IPS DF 6.9 (cell line): Measurements from ENCODE around the gene BCAS3.
"Not testable (repeated sequence)": the region's sequence is repeated elsewhere in the genome, so short reads cannot be mapped to it uniquely, and the experiment has no call there.

Source experiments
- DNase-seq: peaks from one replicate; pipeline ENCODE4 v3.0.0-alpha.2; 2013; ENCODE audit warnings: low read depth, low spot score
- H3K27ac ChIP-seq: one replicate; pipeline ENCODE4 v1.5.1; 2013; ENCODE audit warnings: low read length, control low read depth
- H3K27me3 ChIP-seq: 2 replicates; pipeline ENCODE4 v1.6.1; 2013; ENCODE audit warnings: mild to moderate bottlenecking, low read length; ENCODE audit not compliant: control insufficient read depth, insufficient read depth
- H3K36me3 ChIP-seq: 2 replicates; pipeline ENCODE4 v1.6.1; 2013; ENCODE audit warnings: low read length; ENCODE audit not compliant: control insufficient read depth, insufficient read depth
- H3K4me1 ChIP-seq: 2 replicates; pipeline ENCODE4 v1.6.1; 2013; ENCODE audit warnings: low read length; ENCODE audit not compliant: control insufficient read depth, insufficient read depth
- H3K4me3 ChIP-seq: 2 replicates; pipeline ENCODE4 v1.5.1; 2013; ENCODE audit warnings: mild to moderate bottlenecking, low read length
- H3K9me3 ChIP-seq: 2 replicates; pipeline ENCODE4 v1.6.1; 2013; ENCODE audit warnings: low read length, inconsistent platforms; ENCODE audit not compliant: control insufficient read depth, insufficient read depth
- WGBS: extraction: QIAGEN DNeasy Blood & Tissue Kit; methylation state at CpG from one replicate; pipeline ENCODE4 v1.1.7; 2013; ENCODE audit warnings: mixed read lengths, missing lambda C conversion rate; ENCODE audit not compliant: insufficient read length, insufficient coverage; 5-methylcytosine and 5-hydroxymethylcytosine counted together

BCAS3 gene

DNA sequence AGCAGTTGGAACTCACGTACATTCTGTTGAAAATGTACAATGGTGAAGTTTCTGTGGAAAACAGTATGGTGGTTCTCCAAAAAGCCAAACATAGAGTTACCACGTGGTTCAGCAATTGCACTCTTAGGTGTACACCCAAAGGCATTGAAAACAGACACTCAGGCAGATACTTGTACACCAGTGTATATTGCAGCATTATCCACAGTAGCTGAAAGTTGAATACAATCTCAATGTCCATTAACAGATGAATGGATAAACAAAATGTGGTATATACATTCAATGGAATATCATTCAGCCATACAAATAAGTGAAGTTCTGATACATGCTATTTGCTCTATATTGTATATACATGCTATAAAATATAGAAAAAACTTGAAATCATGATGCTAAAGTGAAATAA is 745.2 kb downstream of the BCAS3 start:
- Histone ChIP-seq H3K9me3 (no peaks in the 10 kb centered on the region), H3K4me3 (no peak overlapping the region), H3K36me3 (no peaks in the 10 kb centered on the region), H3K27ac (no peak overlapping the region), H3K4me1 (peaks cover 2% of the 10 kb centered on the region), H3K27me3 (no peaks in the 10 kb centered on the region; the same call in 1 of the 2 replicates)
- no peak for DNase-seq
- no CpG with 5 or more reads among the region's 2 CpGs for WGBS

GRCh38 chr17:61423967-61424649 is 746.5 kb downstream of the BCAS3 start:
- peaks cover 2% of the 10 kb centered on the region for H3K4me1 ChIP-seq
- DNase-seq: no peak
- no peaks in the 10 kb centered on the region for H3K36me3 ChIP-seq
- no peaks in the 10 kb centered on the region for H3K9me3 ChIP-seq
- no peak overlapping the region for H3K4me3 ChIP-seq
- no peak overlapping the region for H3K27ac ChIP-seq
- no CpG with 5 or more reads among the region's 10 CpGs for WGBS
- no peaks in the 10 kb centered on the region; the same call in 1 of the 2 replicates for H3K27me3 ChIP-seq

GRCh38 chr17:61425682-61426481 is 748.2 kb downstream of the BCAS3 start:
- Histone ChIP-seq H3K9me3 (no peaks in the 10 kb centered on the region), H3K27ac (no peak overlapping the region), H3K36me3 (no peaks in the 10 kb centered on the region), H3K27me3 (no peaks in the 10 kb centered on the region; the same call in 1 of the 2 replicates), H3K4me3 (no peak overlapping the region), H3K4me1 (peaks cover 2% of the 10 kb centered on the region)
- DNase-seq: no peak
- WGBS: no CpG with 5 or more reads among the region's 11 CpGs

DNA sequence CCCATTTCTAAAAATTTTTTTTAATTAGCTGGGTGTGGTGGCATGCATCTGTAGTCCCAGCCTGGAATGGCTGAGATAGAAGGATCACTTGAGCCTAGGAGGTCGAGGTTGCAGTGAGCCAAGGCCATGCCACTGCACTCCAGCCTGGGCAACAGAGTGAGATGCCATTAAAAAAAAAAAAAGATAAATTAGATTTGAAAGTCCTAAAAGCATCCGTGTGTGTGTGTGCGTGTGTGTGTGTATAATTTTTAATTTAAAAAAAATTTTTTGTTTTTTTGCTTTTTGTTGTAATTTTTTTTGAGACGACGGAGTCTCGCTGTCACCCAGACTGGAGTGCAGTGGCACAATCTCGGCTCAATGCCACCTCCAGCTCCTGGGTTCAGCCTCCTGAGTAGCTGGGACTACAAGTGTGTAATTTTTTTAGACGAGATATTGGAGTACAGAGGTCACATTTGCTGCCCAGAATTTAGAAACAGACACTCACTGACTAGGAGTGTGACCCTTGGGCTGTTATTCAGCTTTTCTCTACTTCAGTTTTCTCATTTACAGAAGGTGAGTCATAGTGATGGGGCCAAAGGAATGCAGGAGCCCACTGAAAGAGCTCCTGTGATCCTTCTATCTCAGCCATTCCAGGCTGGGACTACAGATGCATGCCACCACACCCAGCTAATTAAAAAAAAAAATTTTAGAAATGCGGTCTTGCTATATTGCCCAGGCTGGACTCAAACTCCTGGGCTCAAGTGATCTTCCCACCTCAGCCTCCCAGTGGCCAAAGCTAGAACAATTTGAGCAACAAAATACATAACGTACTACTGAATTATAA is 749.0 kb downstream of the BCAS3 start:
- Histone ChIP-seq H3K36me3 (no peaks in the 10 kb centered on the region), H3K27ac (no peak overlapping the region), H3K27me3 (no peaks in the 10 kb centered on the region; the same call in 1 of the 2 replicates), H3K4me3 (no peak overlapping the region), H3K4me1 (peaks cover 2% of the 10 kb centered on the region), H3K9me3 (no peaks in the 10 kb centered on the region)
- DNase-seq: no peak
- WGBS: 100% methylated on average over 5 of the region's 10 CpGs

- Histone ChIP-seq H3K9me3 (no peaks in the 10 kb centered on the region), H3K27me3 (no peaks in the 10 kb centered on the region; the same call in 1 of the 2 replicates), H3K4me1 (peaks cover 2% of the 10 kb centered on the region), H3K27ac (no peak overlapping the region), H3K36me3 (no peaks in the 10 kb centered on the region), H3K4me3 (no peak overlapping the region)
- no peak for DNase-seq
Observed at GRCh38 chr17:61427567-61427966, 749.9 kb downstream of the BCAS3 start.

DNA sequence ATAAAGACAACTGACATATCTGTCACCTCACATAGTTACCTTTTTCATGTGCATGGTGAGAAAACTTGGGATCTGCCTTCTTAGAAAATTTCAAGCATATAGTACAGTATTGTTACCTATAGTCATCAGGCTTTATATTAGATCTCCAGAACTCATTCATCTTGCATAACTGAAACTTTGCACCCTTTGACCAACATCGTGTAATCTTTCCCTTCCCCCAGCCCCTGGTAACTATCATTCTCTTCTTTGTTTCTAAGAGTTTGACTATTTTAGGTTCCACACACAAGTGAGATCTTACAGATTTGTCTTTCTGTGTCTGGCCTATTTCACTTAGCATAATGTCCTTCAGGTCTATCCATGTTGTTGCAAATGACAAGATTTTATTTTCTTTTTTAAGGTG is 751.6 kb downstream of the BCAS3 start:
- H3K4me3 ChIP-seq: no peak overlapping the region
- peaks cover 2% of the 10 kb centered on the region for H3K4me1 ChIP-seq
- no peak for DNase-seq
- no CpG with 5 or more reads among the region's 1 CpG for WGBS
- H3K27ac ChIP-seq: no peak overlapping the region
- no peaks in the 10 kb centered on the region for H3K9me3 ChIP-seq
- H3K27me3 ChIP-seq: no peaks in the 10 kb centered on the region
- no peaks in the 10 kb centered on the region for H3K36me3 ChIP-seq

GRCh38 chr17:61429831-61430230 is 752.2 kb downstream of the BCAS3 start:
- H3K27ac ChIP-seq, H3K36me3 ChIP-seq, H3K9me3 ChIP-seq, DNase-seq, H3K4me3 ChIP-seq, H3K4me1 ChIP-seq, H3K27me3 ChIP-seq: not testable (repeated sequence)
- no CpG with 5 or more reads among the region's 6 CpGs for WGBS

- no CpG with 5 or more reads among the region's 4 CpGs for WGBS
- Histone ChIP-seq H3K9me3 (no peaks in the 10 kb centered on the region), H3K27ac (no peak overlapping the region), H3K4me3 (no peak overlapping the region), H3K4me1 (no peaks in the 10 kb centered on the region), H3K36me3 (no peaks in the 10 kb centered on the region), H3K27me3 (no peaks in the 10 kb centered on the region)
- DNase-seq: no peak
Observed at GRCh38 chr17:61431594-61432311, 754.1 kb downstream of the BCAS3 start.

DNA sequence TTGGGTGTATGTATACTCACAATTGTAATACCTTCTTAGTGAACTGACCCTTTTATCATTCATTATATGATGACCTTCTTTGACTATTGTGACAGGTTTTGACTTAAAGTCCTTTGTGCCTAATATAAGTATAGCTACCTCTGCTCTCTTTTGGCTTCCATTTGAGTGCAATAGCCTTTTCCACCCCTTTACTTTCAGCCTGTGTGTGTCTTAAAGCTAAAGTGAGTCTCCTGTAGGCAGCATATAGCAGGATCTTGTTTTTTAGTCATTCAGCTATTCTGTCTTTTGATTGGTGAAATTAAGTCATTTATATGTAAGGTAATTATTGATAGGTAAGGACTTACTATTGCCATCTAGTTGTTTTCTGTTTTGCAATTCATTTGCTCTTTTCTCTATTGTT is 758.6 kb downstream of the BCAS3 start:
- H3K36me3 ChIP-seq: no peaks in the 10 kb centered on the region
- H3K4me3 ChIP-seq: no peak overlapping the region
- no peak overlapping the region for H3K27ac ChIP-seq

More for the DNA sequence above, 758.6 kb downstream of the BCAS3 start:
- Histone ChIP-seq H3K4me1 (no peaks in the 10 kb centered on the region), H3K9me3 (no peaks in the 10 kb centered on the region), H3K27me3 (no peaks in the 10 kb centered on the region)
- no peak for DNase-seq
